Measurements from ENCODE around the gene SH3RF3.

DNA sequence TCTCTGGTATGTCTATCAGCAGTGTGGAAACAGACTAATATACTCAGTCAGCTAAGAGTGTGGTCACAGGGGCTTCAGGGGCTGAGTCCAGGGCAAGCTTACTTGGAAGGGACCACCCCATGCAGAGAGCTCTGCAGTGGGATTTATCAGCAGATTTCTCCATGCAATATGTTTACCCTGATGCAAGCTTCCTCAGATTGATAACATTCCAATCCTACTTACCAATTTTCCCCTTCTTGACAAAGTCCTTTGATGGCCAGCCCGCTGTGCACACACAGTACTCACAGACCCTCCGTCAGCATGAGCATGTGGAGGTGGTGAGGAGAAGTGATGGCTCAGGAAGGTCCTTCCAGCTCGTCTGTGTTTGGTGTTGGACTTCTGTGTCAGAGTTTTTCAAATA, 51.8 kb downstream of the SH3RF3 start:
- TF ChIP-seq ATF7 (IDR thresholded peaks at IDR 0.05; ENCODE audit: low read depth), result no peak
- TF ChIP-seq ZZZ3 (IDR thresholded peaks at IDR 0.05; ENCODE audit: control insufficient read depth, insufficient read length, low read depth), result no peak
- no peak for TF ChIP-seq POLR2A (IDR thresholded peaks at IDR 0.05; ENCODE audit: low read depth, low read length)
- no peak for TF ChIP-seq ZNF217 (IDR thresholded peaks at IDR 0.05)
- TF ChIP-seq CHD2 (IDR thresholded peaks at IDR 0.05; ENCODE audit: borderline replicate concordance, low read depth, low read length), result no peak
- no peak for TF ChIP-seq ZBED1 (IDR thresholded peaks at IDR 0.05; ENCODE audit: borderline replicate concordance)
- no peak for TF ChIP-seq NRF1 (conservative IDR thresholded peaks at IDR 0.05; ENCODE audit: low read depth, low read length)
- TF ChIP-seq, protein P1, sequence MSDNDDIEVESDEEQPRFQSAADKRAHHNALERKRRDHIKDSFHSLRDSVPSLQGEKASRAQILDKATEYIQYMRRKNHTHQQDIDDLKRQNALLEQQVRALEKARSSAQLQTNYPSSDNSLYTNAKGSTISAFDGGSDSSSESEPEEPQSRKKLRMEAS (IDR thresholded peaks at IDR 0.05; ENCODE audit: low read depth, low read length), result no peak
- TF ChIP-seq, protein P2, sequence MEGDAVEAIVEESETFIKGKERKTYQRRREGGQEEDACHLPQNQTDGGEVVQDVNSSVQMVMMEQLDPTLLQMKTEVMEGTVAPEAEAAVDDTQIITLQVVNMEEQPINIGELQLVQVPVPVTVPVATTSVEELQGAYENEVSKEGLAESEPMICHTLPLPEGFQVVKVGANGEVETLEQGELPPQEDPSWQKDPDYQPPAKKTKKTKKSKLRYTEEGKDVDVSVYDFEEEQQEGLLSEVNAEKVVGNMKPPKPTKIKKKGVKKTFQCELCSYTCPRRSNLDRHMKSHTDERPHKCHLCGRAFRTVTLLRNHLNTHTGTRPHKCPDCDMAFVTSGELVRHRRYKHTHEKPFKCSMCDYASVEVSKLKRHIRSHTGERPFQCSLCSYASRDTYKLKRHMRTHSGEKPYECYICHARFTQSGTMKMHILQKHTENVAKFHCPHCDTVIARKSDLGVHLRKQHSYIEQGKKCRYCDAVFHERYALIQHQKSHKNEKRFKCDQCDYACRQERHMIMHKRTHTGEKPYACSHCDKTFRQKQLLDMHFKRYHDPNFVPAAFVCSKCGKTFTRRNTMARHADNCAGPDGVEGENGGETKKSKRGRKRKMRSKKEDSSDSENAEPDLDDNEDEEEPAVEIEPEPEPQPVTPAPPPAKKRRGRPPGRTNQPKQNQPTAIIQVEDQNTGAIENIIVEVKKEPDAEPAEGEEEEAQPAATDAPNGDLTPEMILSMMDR (IDR thresholded peaks at IDR 0.05 in 2 of 3, conservative IDR thresholded peaks at IDR 0.05 in 1 of 3; ENCODE audit: control insufficient read depth in 2 of 3, extremely low read depth in 1 of 3, insufficient read depth in 1 of 3, low read depth in 3 of 3, low read length in 3 of 3), result no peak
- no peak for TF ChIP-seq ESRRA (IDR thresholded peaks at IDR 0.05; ENCODE audit: low read length)
- TF ChIP-seq CREB1 (IDR thresholded peaks at IDR 0.05; ENCODE audit: low read depth), result no peak
- no peak for TF ChIP-seq ZNF384 (IDR thresholded peaks at IDR 0.05; ENCODE audit: borderline replicate concordance, low read depth, low read length)
- TF ChIP-seq NFIC (IDR thresholded peaks at IDR 0.05; ENCODE audit: low read depth, low read length), result no peak
- no peak for TF ChIP-seq CREM (IDR thresholded peaks at IDR 0.05; ENCODE audit: low read depth)

Data from GM12878 (cell line).